HepG2 (cell line): ENCODE measurements around the gene HEY2. TPM values are rescaled to one million over a fixed set of nuclear protein-coding genes. Genes with fewer than 3 reads are reported as not detected.

Experiments used
- ARHGAP35 ChIP-seq: sonication (generic); formaldehyde crosslinking; IDR thresholded peaks from 2 replicates; pipeline ENCODE4 v1.9.0; 2022; ENCODE audit warnings: mild to moderate bottlenecking, inconsistent platforms, moderate library complexity, missing genetic modification reagents, borderline replicate concordance
- BORCS8-MEF2B ChIP-seq: sonication (generic); formaldehyde crosslinking; IDR thresholded peaks from 2 replicates; pipeline ENCODE4 v1.8.0; 2022; ENCODE audit warnings: mild to moderate bottlenecking, missing genetic modification reagents
- KLF11 ChIP-seq: IDR thresholded peaks from 2 replicates; pipeline ENCODE4 v1.6.1; 2016; ENCODE audit warnings: missing compliant biosample characterization
- KLF16 ChIP-seq, 2 experiments: sonication (generic) in 1 of 2; formaldehyde crosslinking in 1 of 2; IDR thresholded peaks; 2 replicates each; pipeline versions ENCODE4 v1.6.1 to v1.8.0; 2016 to 2023; ENCODE audit warnings: missing genetic modification reagents in 2 of 2, missing compliant biosample characterization in 1 of 2
- NFE2L1 ChIP-seq: sonication (generic); formaldehyde crosslinking; IDR thresholded peaks from 2 replicates; pipeline ENCODE4 v1.4.0; 2020; ENCODE audit warnings: missing genetic modification reagents, mild to moderate bottlenecking, borderline replicate concordance
- REXO4 ChIP-seq: sonication (generic); formaldehyde crosslinking; IDR thresholded peaks from 2 replicates; pipeline ENCODE4 v1.8.0; 2022; ENCODE audit warnings: missing genetic modification reagents, mild to moderate bottlenecking, borderline replicate concordance
- SAFB2 ChIP-seq: sonication (generic); formaldehyde crosslinking; IDR thresholded peaks from 2 replicates; pipeline ENCODE4 v1.5.1; 2020; ENCODE audit warnings: missing genetic modification reagents, low read depth, mild to moderate bottlenecking, borderline replicate concordance
- SAP130 ChIP-seq: IDR thresholded peaks from 2 replicates; pipeline ENCODE4 v1.6.1; 2016; ENCODE audit warnings: low read depth
- TCF12 ChIP-seq, 2 experiments: fragments of 450-650 bp in 1 of 2; sonication (generic) in 1 of 2; formaldehyde crosslinking in 1 of 2; IDR thresholded peaks; 2 replicates each; pipeline versions ENCODE4 v1.6.1 to v1.8.0; 2017 to 2022; ENCODE audit warnings: antibody characterized with exemption in 1 of 2, mild to moderate bottlenecking in 1 of 2, missing genetic modification reagents in 1 of 2, moderate library complexity in 1 of 2
- THAP11 ChIP-seq: IDR thresholded peaks from 2 replicates; pipeline ENCODE4 v1.6.1; 2016; ENCODE audit warnings: missing biosample characterization, missing genetic modification reagents
- TRIM24 ChIP-seq: sonication (generic); formaldehyde crosslinking; IDR thresholded peaks from 2 replicates; pipeline ENCODE4 v1.8.0; 2022; ENCODE audit warnings: mild to moderate bottlenecking, missing genetic modification reagents
- ZFP36L1 ChIP-seq: sonication (generic); formaldehyde crosslinking; IDR thresholded peaks from 2 replicates; pipeline ENCODE4 v1.8.0; 2022; ENCODE audit warnings: mild to moderate bottlenecking, missing genetic modification reagents, moderate library complexity
- ZNF232 ChIP-seq: sonication (generic); formaldehyde crosslinking; IDR thresholded peaks from 2 replicates; pipeline ENCODE4 v1.4.0; 2020; ENCODE audit warnings: missing genetic modification reagents, borderline replicate concordance
- ZNF567 ChIP-seq: sonication (generic); formaldehyde crosslinking; IDR thresholded peaks from 2 replicates; pipeline ENCODE4 v1.8.1; 2023; ENCODE audit warnings: mild to moderate bottlenecking, missing genetic modification reagents, borderline replicate concordance
- ZNF570 ChIP-seq: sonication (generic); formaldehyde crosslinking; IDR thresholded peaks from 2 replicates; pipeline ENCODE4 v1.4.0; 2020; ENCODE audit warnings: mild to moderate bottlenecking, missing genetic modification reagents, borderline replicate concordance
- ZNF720 ChIP-seq: sonication (generic); formaldehyde crosslinking; IDR thresholded peaks from 2 replicates; pipeline ENCODE4 v1.4.0; 2020; ENCODE audit warnings: missing genetic modification reagents
- ZNF777 ChIP-seq: sonication (generic); formaldehyde crosslinking; IDR thresholded peaks from 2 replicates; pipeline ENCODE4 v1.4.0; 2020; ENCODE audit warnings: missing genetic modification reagents
- polyA plus RNA-seq, 8 experiments: library from polyadenylated mRNA; depleted of rRNA in 3 of 8; stranded (reverse) in 7 of 8; unstranded in 1 of 8; fragments of >200 nt; fragmentation: Illumina TruSeq in 4 of 8; extraction: Trizol in 4 of 8; gene quantifications; 2 replicates each; pipeline versions ENCODE4 v1.2.1 to v1.2.3, GENCODE V29; 2011 to 2016; ENCODE audit warnings: low read depth in 4 of 8, missing spikeins in 1 of 8, mixed read lengths in 1 of 8; ENCODE audit not compliant: insufficient read depth in 1 of 8
- total RNA-seq, 5 experiments: library from RNA; depleted of rRNA; stranded (reverse); fragments of >200 nt; fragmentation: Illumina TruSeq; extraction: Trizol; gene quantifications; 2 replicates each; pipeline ENCODE4 v1.2.3, GENCODE V29; 2016; ENCODE audit warnings: low read depth in 1 of 5
- TF ChIP-seq, protein P1 (sequence below): sonication (generic); formaldehyde crosslinking; IDR thresholded peaks from 2 replicates; pipeline ENCODE4 v1.4.0; 2020; ENCODE audit warnings: mild to moderate bottlenecking, missing genetic modification reagents, borderline replicate concordance
- TF ChIP-seq, protein P2 (sequence below): sonication (generic); formaldehyde crosslinking; IDR thresholded peaks from 2 replicates; pipeline ENCODE4 v1.4.0; 2020; ENCODE audit warnings: missing genetic modification reagents; ENCODE audit errors: not compliant biosample characterization
- TF ChIP-seq, protein P3 (sequence below): fragments of 450-650 bp; IDR thresholded peaks from 2 replicates; pipeline ENCODE4 v1.6.1; 2017; ENCODE audit warnings: mild to moderate bottlenecking
- TF ChIP-seq, protein P4 (sequence below): IDR thresholded peaks from 2 replicates; pipeline ENCODE4 v1.6.1; 2016
- TF ChIP-seq, protein P5 (sequence below): sonication (generic); formaldehyde crosslinking; IDR thresholded peaks from 2 replicates; pipeline ENCODE4 v1.8.0; 2022; ENCODE audit warnings: mild to moderate bottlenecking, missing genetic modification reagents, moderate library complexity

Gene HEY2
- total and polyA plus RNA-seq, 2 of the 13 experiments (the other 11 are each of a cell fraction or from before 2014, with no cell fraction given) = 0.04 TPM

DNA sequence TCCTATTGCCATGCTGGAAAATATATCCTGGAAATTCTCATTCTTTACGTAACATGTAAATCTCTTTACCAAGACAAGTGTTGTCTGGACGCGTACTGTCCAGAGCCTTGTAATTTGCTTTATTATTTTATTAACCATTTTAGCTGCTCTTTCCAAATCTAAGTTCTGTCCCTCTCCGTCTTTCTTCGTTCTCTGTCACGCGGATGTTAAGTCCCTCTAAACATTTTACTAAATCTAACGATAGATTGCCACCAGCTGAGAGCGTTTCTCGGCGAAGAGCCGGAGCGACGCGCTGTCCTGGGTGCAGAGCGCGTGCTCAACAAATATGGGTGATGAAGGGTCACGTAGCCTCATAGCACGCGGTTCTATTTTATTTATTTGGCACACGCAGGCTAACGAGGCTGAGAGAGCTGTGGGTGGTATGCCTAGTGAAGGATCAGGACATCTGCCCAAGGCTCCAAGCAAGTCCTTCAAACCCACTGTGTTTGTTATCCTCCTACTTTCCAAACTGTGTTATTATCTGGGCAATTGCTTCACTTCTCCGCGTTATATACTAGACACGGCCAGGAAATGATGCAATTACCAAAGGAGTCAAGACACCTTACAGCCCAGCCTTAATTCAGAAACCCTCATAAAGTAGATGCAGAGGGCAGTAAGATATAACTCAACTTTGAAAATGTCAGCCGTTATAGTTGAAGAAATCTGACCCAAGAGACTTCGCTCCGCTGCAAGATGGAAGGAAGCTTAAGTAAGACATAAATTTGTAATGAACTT, 31.3 kb downstream of the HEY2 start (continued):
- TF ChIP-seq SAP130 = peak; percentile 75
- peak; percentile 73 for TF ChIP-seq ZNF777 (CRISPR knock-in tag)
- no peak for TF ChIP-seq NFE2L1 (CRISPR knock-in tag)
- no peak for TF ChIP-seq REXO4
- no peak for TF ChIP-seq KLF11 (CRISPR knock-in tag)
- TF ChIP-seq ARHGAP35 (CRISPR knock-in tag) = no peak
- peak; percentile 83; the same call in 1 of the 2 replicates for TF ChIP-seq ZNF232 (CRISPR knock-in tag)
- TF ChIP-seq, protein P1, sequence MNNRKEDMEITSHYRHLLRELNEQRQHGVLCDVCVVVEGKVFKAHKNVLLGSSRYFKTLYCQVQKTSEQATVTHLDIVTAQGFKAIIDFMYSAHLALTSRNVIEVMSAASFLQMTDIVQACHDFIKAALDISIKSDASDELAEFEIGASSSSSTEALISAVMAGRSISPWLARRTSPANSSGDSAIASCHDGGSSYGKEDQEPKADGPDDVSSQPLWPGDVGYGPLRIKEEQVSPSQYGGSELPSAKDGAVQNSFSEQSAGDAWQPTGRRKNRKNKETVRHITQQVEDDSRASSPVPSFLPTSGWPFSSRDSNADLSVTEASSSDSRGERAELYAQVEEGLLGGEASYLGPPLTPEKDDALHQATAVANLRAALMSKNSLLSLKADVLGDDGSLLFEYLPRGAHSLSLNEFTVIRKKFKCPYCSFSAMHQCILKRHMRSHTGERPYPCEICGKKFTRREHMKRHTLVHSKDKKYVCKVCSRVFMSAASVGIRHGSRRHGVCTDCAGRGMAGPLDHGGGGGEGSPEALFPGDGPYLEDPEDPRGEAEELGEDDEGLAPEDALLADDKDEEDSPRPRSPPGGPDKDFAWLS = no peak
- TF ChIP-seq TCF12 (IDR thresholded peaks at IDR 0.05) = no peak
- TF ChIP-seq TCF12 (CRISPR knock-in tag; IDR thresholded peaks at IDR 0.05) = peak; percentile 19; the same call in 1 of the 2 replicates
- no peak for TF ChIP-seq TRIM24
- TF ChIP-seq KLF16 (CRISPR knock-in tag; IDR thresholded peaks at IDR 0.05) = peak in 1 of 2 experiments; percentile 42; a peak in 2 of 4 replicates
- TF ChIP-seq, protein P2, sequence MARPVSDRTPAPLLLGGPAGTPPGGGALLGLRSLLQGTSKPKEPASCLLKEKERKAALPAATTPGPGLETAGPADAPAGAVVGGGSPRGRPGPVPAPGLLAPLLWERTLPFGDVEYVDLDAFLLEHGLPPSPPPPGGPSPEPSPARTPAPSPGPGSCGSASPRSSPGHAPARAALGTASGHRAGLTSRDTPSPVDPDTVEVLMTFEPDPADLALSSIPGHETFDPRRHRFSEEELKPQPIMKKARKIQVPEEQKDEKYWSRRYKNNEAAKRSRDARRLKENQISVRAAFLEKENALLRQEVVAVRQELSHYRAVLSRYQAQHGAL = no peak
- TF ChIP-seq, protein P3, sequence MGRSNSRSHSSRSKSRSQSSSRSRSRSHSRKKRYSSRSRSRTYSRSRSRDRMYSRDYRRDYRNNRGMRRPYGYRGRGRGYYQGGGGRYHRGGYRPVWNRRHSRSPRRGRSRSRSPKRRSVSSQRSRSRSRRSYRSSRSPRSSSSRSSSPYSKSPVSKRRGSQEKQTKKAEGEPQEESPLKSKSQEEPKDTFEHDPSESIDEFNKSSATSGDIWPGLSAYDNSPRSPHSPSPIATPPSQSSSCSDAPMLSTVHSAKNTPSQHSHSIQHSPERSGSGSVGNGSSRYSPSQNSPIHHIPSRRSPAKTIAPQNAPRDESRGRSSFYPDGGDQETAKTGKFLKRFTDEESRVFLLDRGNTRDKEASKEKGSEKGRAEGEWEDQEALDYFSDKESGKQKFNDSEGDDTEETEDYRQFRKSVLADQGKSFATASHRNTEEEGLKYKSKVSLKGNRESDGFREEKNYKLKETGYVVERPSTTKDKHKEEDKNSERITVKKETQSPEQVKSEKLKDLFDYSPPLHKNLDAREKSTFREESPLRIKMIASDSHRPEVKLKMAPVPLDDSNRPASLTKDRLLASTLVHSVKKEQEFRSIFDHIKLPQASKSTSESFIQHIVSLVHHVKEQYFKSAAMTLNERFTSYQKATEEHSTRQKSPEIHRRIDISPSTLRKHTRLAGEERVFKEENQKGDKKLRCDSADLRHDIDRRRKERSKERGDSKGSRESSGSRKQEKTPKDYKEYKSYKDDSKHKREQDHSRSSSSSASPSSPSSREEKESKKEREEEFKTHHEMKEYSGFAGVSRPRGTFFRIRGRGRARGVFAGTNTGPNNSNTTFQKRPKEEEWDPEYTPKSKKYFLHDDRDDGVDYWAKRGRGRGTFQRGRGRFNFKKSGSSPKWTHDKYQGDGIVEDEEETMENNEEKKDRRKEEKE = no peak
- TF ChIP-seq BORCS8-MEF2B = peak; percentile 60
- TF ChIP-seq, protein P4, sequence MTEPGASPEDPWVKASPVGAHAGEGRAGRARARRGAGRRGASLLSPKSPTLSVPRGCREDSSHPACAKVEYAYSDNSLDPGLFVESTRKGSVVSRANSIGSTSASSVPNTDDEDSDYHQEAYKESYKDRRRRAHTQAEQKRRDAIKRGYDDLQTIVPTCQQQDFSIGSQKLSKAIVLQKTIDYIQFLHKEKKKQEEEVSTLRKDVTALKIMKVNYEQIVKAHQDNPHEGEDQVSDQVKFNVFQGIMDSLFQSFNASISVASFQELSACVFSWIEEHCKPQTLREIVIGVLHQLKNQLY = peak; percentile 42; the same call in 1 of the 2 replicates
- no peak for TF ChIP-seq ZNF570 (CRISPR knock-in tag)
- no peak for TF ChIP-seq ZNF720 (CRISPR knock-in tag)
- TF ChIP-seq ZNF567 (CRISPR knock-in tag) = peak; percentile 48; the same call in 1 of the 2 replicates
- peak; percentile 85; the same call in 1 of the 2 replicates for TF ChIP-seq SAFB2 (CRISPR knock-in tag)
- peak; percentile 87; the same call in 1 of the 2 replicates for TF ChIP-seq ZFP36L1 (CRISPR knock-in tag)
- TF ChIP-seq, protein P5, sequence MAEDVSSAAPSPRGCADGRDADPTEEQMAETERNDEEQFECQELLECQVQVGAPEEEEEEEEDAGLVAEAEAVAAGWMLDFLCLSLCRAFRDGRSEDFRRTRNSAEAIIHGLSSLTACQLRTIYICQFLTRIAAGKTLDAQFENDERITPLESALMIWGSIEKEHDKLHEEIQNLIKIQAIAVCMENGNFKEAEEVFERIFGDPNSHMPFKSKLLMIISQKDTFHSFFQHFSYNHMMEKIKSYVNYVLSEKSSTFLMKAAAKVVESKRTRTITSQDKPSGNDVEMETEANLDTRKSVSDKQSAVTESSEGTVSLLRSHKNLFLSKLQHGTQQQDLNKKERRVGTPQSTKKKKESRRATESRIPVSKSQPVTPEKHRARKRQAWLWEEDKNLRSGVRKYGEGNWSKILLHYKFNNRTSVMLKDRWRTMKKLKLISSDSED (CRISPR knock-in tag) = no peak
- TF ChIP-seq THAP11 (CRISPR knock-in tag) = peak; percentile 44; the same call in 1 of the 2 replicates
